ENCODE results near the gene PRKAB1. TPM values are rescaled to one million over a fixed set of nuclear protein-coding genes. Genes with fewer than 3 reads are reported as not detected.

Gene PRKAB1
- total RNA-seq, 4 donors from 2014 or later = 11.3 to 28.6 (median 15.1) TPM

GRCh38 chr12:119727600-119728443 is 59.9 kb downstream of the PRKAB1 start:
- WGBS = 81% methylated on average over 3 of the region's 3 CpGs
- H3K4me1 ChIP-seq = no peaks in the 10 kb centered on the region
- TF ChIP-seq EP300 (IDR thresholded peaks at IDR 0.05) (no peak), POLR2A (IDR thresholded peaks at IDR 0.05) (no peak), CTCF (IDR thresholded peaks at IDR 0.05) (no peak), POLR2AphosphoS5 (IDR thresholded peaks at IDR 0.05) (no peak)
- H3K27me3 ChIP-seq = no peaks in the 10 kb centered on the region
- no peak overlapping the region for H3K4me3 ChIP-seq
- no peaks in the 10 kb centered on the region for H3K9me3 ChIP-seq
- no peak overlapping the region for H3K27ac ChIP-seq
- no peak for DNase-seq (ENCODE audit: low spot score in 2 of 2)
- no peaks in the 10 kb centered on the region for H3K36me3 ChIP-seq

GRCh38 chr12:119728444-119728745 is 60.5 kb downstream of the PRKAB1 start:
- Histone ChIP-seq H3K27ac (no peak overlapping the region), H3K27me3 (no peaks in the 10 kb centered on the region), H3K4me1 (no peaks in the 10 kb centered on the region), H3K9me3 (no peaks in the 10 kb centered on the region), H3K36me3 (no peaks in the 10 kb centered on the region), H3K4me3 (no peak overlapping the region)
- TF ChIP-seq POLR2AphosphoS5 (IDR thresholded peaks at IDR 0.05) = no peak
- no peak for TF ChIP-seq CTCF (IDR thresholded peaks at IDR 0.05)
- TF ChIP-seq EP300 (IDR thresholded peaks at IDR 0.05) = no peak
- TF ChIP-seq POLR2A (IDR thresholded peaks at IDR 0.05) = no peak
- WGBS = 63% methylated on average over 6 of the region's 6 CpGs
- DNase-seq (ENCODE audit: low spot score in 2 of 2) = no peak

GRCh38 chr12:119729871-119730270 is 61.9 kb downstream of the PRKAB1 start:
- Histone ChIP-seq H3K27me3 (no peaks in the 10 kb centered on the region), H3K4me1 (no peaks in the 10 kb centered on the region), H3K9me3 (no peaks in the 10 kb centered on the region), H3K27ac (no peak overlapping the region), H3K4me3 (no peak overlapping the region), H3K36me3 (peaks cover under 1% of the 10 kb centered on the region)
- WGBS = 97% methylated on average over 8 of the region's 8 CpGs
- DNase-seq (ENCODE audit: low spot score in 2 of 2) = no peak
- TF ChIP-seq EP300 (IDR thresholded peaks at IDR 0.05) (no peak), CTCF (IDR thresholded peaks at IDR 0.05) (no peak), POLR2AphosphoS5 (IDR thresholded peaks at IDR 0.05) (no peak), POLR2A (IDR thresholded peaks at IDR 0.05) (no peak)

GRCh38 chr12:119730381-119730780 is 62.4 kb downstream of the PRKAB1 start:
- Histone ChIP-seq H3K27me3 (no peaks in the 10 kb centered on the region), H3K27ac (no peak overlapping the region), H3K4me1 (no peaks in the 10 kb centered on the region), H3K9me3 (no peaks in the 10 kb centered on the region), H3K4me3 (no peak overlapping the region), H3K36me3 (peaks cover 4% of the 10 kb centered on the region)
- no peak for DNase-seq (ENCODE audit: low spot score in 2 of 2)
- TF ChIP-seq POLR2A (IDR thresholded peaks at IDR 0.05) = no peak
- TF ChIP-seq EP300 (IDR thresholded peaks at IDR 0.05) = no peak
- TF ChIP-seq CTCF (IDR thresholded peaks at IDR 0.05) = no peak
- no peak for TF ChIP-seq POLR2AphosphoS5 (IDR thresholded peaks at IDR 0.05)
- WGBS = 95% methylated on average over 13 of the region's 13 CpGs

Other genes starting within 250 kb of the PRKAB1 start
- under 1 TPM in 1 of 4 donors, not detected in 3; 0.19 TPM for gene TMEM233, start 74.4 kb upstream of the PRKAB1 start, total RNA-seq
- 10 to 100 TPM in 2 of 4 donors, 1 to 10 TPM in 2; 6.1 to 20.3 (median 10.0) TPM for gene CIT, start 209.2 kb downstream of the PRKAB1 start, total RNA-seq